Cardiac muscle cell (in vitro differentiated cells and primary cell): Measurements from ENCODE around the gene RASL11B. TPM values are rescaled to one million over a fixed set of nuclear protein-coding genes. Genes with fewer than 3 reads are reported as not detected.

ENCODE experiments used
- DNase-seq, 2 donors: peaks; one replicate each; pipeline versions ENCODE4 v3.0.0 to v3.0.0-alpha.2; 2010 to 2017; ENCODE audit warnings: low read depth in 1 of 2, low spot score in 1 of 2
- H3K27ac ChIP-seq: fragments of 200-600 bp; sonication (generic); 2 replicates; pipeline ENCODE4 v1.5.1; 2016
- H3K27me3 ChIP-seq: fragments of 200-600 bp; sonication (generic); 2 replicates; pipeline ENCODE4 v1.6.0; 2016; ENCODE audit warnings: control low read depth
- H3K36me3 ChIP-seq: fragments of 200-600 bp; sonication (generic); 2 replicates; pipeline ENCODE4 v1.5.1; 2016; ENCODE audit warnings: control low read depth
- H3K4me1 ChIP-seq: fragments of 200-600 bp; sonication (generic); 2 replicates; pipeline ENCODE4 v1.8.1; 2017; ENCODE audit warnings: low read depth, mild to moderate bottlenecking, mixed run types
- H3K4me3 ChIP-seq: fragments of 200-600 bp; sonication (generic); 2 replicates; pipeline ENCODE4 v1.5.1; 2016; ENCODE audit warnings: mild to moderate bottlenecking
- H3K9me3 ChIP-seq: fragments of 200-600 bp; sonication (generic); 2 replicates; pipeline ENCODE4 v1.5.1; 2017; ENCODE audit warnings: low read depth, mild to moderate bottlenecking, control low read depth
- CTCF ChIP-seq: IDR thresholded peaks from 2 replicates; pipeline ENCODE4 v1.5.1; 2012; ENCODE audit warnings: low read depth, mild to moderate bottlenecking, low read length
- polyA plus RNA-seq: library from polyadenylated mRNA; unstranded; fragments of >200 nt; fragmentation: Nextera tagmentation; extraction: Ambion mirVana; gene quantifications from 2 replicates; pipeline ENCODE4 v1.2.1, GENCODE V29; 2016
- total RNA-seq: library from RNA; depleted of rRNA; stranded (reverse); fragments of >200 nt; gene quantifications from 2 replicates; pipeline ENCODE4 v1.2.3, GENCODE V29; 2016

RASL11B gene
- total and polyA plus RNA-seq, 2 experiments from 2014 or later, result 37.5 to 74.1 TPM

DNA sequence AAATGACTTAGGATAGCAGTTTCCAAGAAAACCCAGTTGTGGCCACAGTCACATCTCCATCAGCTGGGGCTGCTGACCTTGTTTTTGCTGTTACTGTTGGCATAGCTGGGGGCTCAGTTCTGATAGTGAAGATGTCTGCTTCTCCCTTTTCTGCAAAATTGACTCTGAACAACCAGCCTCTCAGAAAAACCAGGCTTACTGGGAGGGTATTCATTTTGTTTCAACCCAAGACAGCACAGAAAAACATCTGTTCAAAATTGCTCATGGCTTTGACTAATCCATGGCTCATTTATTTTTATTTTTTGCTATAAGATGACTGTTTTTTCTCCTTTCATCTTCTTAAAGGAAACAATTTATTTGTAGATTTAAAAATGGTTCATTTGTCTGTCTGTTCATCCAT lies 53.1 kb downstream of the RASL11B start:
- Histone ChIP-seq H3K27me3 (no peaks in the 10 kb centered on the region), H3K4me3 (no peak overlapping the region), H3K4me1 (peaks cover 42% of the 10 kb centered on the region), H3K27ac (peak overlapping the region; percentile 92), H3K9me3 (no peaks in the 10 kb centered on the region), H3K36me3 (no peaks in the 10 kb centered on the region)
- TF ChIP-seq CTCF, result no peak
- DNase-seq, result no peak

DNA sequence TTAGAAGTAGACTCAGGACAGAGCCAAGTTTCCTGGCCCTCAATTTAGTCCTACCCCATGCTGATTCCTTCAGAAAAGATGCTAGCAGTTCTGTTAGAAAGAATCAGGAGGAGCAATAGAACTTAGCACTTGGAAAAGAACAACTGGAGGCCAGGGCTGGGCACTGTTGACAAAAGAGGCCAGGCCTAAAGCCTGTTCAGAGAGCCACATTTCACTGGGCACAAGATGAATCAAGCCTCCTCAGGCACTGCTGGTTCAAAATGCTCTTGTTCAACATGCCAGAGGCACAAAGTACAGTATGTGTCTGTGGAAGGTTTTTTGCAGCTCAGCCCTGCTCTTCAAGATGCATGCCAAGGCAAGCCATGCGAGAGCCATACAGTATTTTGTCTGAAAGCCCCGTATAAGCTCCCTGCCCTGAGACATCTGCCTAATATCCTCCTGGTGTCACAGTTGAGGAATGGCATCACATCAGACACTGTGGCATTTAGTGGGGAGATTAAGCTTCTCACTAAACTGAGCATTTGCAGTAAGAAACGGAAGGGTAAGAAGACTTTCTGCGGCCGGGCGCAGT lies 53.7 kb downstream of the RASL11B start:
- no peak overlapping the region for H3K4me3 ChIP-seq

More for the DNA sequence above, 53.7 kb downstream of the RASL11B start:
- Histone ChIP-seq H3K36me3 (no peaks in the 10 kb centered on the region), H3K4me1 (peaks cover 42% of the 10 kb centered on the region), H3K27me3 (no peaks in the 10 kb centered on the region), H3K27ac (no peak overlapping the region), H3K9me3 (no peaks in the 10 kb centered on the region)
- no peak for DNase-seq
- TF ChIP-seq CTCF, result no peak

Other genes starting within 250 kb of the RASL11B start
- gene USP46, start 203.0 kb upstream of the RASL11B start, total RNA-seq, result 13.9 and 18.3 TPM in 2 replicates
- gene USP46, start 203.0 kb upstream of the RASL11B start, polyA plus RNA-seq, result 23.5 and 24.2 TPM in 2 replicates
- 2.9 and 3.4 TPM in 2 replicates for gene ERVMER34-1, start 110.9 kb upstream of the RASL11B start, total RNA-seq
- gene ERVMER34-1, start 110.9 kb upstream of the RASL11B start, polyA plus RNA-seq, result 2.9 and 3.2 TPM in 2 replicates